GM13977 (cell line): ENCODE data around the gene PHACTR1.

Experiments
- DNase-seq: peaks from one replicate; pipeline ENCODE4 v3.0.0; 2012; ENCODE audit warnings: low spot score
- CTCF ChIP-seq: IDR thresholded peaks from 2 replicates; pipeline ENCODE4 v1.5.1; 2012; ENCODE audit warnings: mild to moderate bottlenecking, control low read depth; ENCODE audit not compliant: insufficient read depth; ENCODE audit errors: extremely low read depth, missing control alignments
- in situ Hi-C: fragments of 300-500 bp; cut with MboI; formaldehyde crosslinking; loops from one replicate; pipeline ENCODE4 v1.12.0; 2022; ENCODE audit warnings: low sequenced_read_pairs, low pct_unique_long_range_greater_than_20kb, mixed read lengths, inconsistent platforms; ENCODE audit not compliant: unreplicated experiment

The PHACTR1 gene

GRCh38 chr6:13307508-13307995, 591.0 kb downstream of the PHACTR1 start:
- no peak for TF ChIP-seq CTCF
- no peak for DNase-seq
- in situ Hi-C loops: no loop called here

GRCh38 chr6:13308332-13308731, 591.8 kb downstream of the PHACTR1 start:
- no peak for TF ChIP-seq CTCF

GRCh38 chr6:13311155-13311554, 594.6 kb downstream of the PHACTR1 start:
- DNase-seq: no peak
- TF ChIP-seq CTCF: no peak
- in situ Hi-C loops: no loop called here

More at GRCh38 chr6:13308332-13308731, 591.8 kb downstream of the PHACTR1 start:
- in situ Hi-C loops: no loop called here
- no peak for DNase-seq

- no peak for TF ChIP-seq CTCF
- no peak for DNase-seq
- in situ Hi-C loops: no loop called here
Measured at GRCh38 chr6:13314806-13315205, 598.2 kb downstream of the PHACTR1 start.

GRCh38 chr6:13315896-13316295, 599.3 kb downstream of the PHACTR1 start:
- no peak for DNase-seq
- no peak for TF ChIP-seq CTCF
- in situ Hi-C loops: no loop called here

GRCh38 chr6:13318821-13319220, 602.3 kb downstream of the PHACTR1 start:
- in situ Hi-C loops: no loop called here
- no peak for DNase-seq
- no peak for TF ChIP-seq CTCF
